ENCODE results near the gene PTCH1.

The PTCH1 gene

DNA sequence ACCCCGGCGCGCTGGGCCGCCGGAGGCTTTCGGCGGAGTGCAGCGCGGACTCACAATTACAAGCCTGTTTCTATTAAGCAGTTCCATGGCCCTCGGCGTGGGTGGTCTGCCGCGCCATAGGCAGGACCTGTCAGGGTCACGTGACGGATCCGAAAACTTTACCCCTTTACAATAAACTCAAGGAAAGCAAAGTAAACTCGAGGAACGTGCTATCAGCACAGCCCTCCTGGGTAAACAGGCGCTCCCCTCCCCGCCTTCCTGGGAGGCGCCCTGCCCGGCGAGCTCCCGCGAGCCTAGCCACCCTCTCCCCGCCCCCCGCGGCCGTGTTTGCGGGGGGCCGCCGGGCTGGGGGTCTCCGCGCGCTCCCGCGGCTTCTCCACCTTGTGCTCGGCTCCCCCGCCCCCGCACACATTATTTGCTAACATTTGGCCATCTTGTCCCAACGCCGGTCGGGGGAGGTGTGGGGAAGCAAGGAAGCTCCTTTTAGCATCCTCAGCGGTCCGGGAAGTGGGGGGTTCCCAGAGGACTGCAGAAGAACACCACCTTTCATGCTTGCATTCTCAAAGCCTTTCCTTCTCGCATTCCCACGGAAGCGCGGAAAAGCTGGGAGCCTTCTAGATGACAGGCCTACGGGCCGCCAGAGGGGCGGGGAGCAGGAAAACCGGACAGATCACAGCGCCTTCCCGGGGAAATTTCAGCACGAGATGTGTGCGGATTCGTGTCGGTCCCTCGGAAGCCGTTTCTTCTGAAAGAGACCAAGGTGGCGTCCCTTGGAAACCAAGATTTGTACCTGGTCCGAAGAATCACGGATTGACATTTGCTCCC lies at the start of gene PTCH1:
TSS of gene PTCH1 (minus strand) at position 238 of the 825 bp plus-strand sequence.
- DNase-seq (ENCODE audit: low read depth), result no peak

DNA sequence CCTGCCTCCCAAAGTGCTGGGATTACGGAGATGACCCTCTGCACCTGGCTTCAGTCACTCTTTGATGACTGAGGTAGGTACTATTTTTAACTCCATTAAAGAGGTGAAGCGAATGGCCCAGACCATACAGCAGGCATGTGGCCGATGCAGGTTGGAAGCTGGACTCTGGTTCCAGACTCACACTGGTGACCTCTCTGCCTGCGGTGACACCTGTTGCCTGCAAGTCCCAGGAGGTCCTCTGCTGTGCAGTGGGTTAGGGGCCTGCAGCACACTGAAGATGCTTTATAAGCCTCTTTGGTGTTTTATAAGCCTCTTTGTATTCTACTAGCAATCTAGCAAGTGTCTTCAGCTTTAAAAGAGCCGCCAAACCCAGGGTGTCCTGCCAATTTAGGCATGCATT lies 49.2 kb upstream of the PTCH1 start:
- no peak for DNase-seq (ENCODE audit: low read depth)

DNA sequence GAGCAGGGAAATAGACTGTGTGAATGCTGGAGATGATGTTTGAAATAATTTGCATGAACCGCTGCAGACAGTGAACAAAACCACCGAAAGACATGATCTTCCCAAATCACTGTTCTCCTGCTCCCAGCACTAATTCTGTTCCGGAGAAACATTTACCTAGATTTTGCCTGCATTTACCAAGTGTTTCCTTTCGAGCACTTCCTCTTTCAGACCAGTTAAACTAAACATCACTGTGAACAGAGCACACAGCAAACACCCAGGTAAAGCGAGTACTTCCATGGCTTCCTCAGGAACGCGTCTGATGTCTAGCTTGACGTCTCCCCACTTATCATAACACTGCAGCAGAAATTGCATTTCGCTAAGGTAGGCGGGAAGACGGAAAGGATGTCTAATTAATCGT lies 45.1 kb upstream of the PTCH1 start:
- no peak for DNase-seq (ENCODE audit: low read depth)

DNA sequence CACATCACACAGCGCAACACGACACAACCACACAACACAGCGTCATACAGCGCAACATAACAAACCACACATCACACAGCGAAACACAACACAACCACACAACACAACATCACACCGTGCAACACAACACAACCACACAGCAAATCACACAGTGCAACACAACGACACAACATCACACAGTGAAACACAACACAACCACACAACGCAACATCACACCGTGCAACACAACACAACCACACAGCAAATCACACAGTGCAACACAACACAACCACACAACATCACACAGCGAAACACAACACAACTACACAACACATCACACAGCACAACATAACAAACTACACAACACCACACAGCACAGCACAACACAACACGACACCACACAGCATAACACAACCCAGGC lies 40.4 kb upstream of the PTCH1 start:
- DNase-seq (ENCODE audit: low read depth), result no peak

DNA sequence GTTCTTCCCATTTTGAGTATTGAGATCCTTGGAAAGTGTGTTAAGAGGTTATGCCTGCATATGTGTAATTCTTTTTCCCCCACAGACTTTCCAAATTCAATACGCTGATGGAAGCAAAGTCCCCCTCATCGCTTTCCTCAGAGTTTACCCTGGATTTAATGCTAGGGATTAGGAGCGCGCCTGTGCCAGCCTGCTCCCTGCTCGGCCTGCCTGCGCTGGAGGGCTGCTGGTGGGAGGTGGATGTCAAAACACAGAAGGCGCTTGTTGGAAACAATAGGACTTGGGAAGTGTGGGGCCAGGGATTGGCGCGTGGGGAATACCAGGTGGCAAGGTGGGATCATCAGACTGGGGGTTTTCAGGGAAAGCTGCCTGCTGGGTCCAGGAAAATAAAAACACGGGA lies 39.8 kb upstream of the PTCH1 start:
- DNase-seq (ENCODE audit: low read depth), result no peak

DNA sequence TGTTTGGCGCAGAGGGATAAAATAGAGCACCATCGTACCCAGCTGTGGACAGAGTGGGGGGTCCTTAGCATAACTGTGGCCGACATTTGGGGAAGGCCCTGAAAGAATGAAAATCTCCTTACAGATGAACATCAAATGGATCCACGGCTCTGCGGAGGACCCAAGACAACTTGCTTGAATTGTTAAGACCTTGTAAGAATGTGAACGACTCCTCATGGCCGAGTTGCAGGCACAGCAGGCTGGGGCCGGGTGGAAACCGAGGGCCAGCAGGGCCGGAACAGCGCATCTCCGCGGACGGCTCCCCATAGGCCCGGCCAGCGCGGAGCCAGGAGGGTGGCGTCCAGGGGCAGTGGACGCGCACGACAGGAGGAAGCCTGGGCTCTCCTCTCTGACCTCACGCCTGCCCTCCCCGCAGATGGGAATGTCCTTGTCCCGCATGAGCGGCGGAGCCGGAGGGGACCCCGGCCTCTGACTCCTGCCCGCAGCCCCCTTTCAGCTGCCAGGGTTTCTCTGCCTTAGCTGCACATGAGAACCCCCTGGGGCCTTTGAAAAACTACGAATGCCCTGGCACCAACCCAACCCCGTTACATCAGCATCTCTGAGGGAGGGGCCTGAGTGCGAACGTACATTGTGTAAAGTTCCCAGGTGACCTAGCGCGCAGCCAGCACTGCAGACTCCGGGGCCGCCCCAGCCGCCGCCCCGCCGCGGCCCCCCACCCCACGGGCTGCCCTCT lies 36.2 kb upstream of the PTCH1 start:
- DNase-seq (ENCODE audit: low read depth), result no peak

DNA sequence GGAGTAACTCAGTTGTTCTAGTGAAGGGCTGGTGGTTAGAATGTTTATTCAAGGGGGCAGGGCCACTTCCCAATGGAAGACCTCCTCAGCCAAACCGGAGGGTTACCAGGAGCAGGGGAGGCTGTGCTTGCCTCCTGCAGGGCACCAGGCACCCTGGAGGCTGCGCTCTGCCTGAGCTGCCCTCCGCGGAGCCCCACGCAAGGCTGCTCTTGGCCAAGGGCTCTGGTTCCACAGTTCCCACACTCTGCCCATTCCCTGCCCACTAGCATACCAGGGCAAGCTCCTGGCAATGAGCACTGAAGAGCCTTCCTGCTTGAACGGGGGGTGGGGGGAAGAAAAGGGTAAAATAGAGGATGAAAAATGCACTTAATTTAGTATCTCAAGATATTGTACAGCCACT lies 35.5 kb upstream of the PTCH1 start:
- no peak for DNase-seq (ENCODE audit: low read depth)

DNA sequence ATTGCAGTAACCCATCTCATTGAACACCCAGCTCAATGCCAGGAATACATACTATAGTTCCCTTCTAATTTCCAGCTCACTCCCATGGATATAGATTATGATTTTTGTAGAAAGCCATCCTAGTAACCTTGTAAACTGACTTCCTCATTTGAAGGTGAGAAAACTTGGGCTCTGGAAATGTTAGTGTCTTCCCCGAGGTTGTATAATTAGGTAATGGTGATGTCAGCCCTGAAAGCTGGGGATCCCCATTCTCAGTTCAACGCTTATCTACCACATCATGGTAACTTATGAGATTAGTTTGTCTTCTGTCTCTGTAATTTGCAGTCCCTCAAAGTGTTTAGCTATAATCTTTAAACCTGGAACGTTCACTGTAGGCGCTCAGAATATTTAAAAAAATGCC lies 34.6 kb upstream of the PTCH1 start:
- no peak for DNase-seq (ENCODE audit: low read depth)

DNA sequence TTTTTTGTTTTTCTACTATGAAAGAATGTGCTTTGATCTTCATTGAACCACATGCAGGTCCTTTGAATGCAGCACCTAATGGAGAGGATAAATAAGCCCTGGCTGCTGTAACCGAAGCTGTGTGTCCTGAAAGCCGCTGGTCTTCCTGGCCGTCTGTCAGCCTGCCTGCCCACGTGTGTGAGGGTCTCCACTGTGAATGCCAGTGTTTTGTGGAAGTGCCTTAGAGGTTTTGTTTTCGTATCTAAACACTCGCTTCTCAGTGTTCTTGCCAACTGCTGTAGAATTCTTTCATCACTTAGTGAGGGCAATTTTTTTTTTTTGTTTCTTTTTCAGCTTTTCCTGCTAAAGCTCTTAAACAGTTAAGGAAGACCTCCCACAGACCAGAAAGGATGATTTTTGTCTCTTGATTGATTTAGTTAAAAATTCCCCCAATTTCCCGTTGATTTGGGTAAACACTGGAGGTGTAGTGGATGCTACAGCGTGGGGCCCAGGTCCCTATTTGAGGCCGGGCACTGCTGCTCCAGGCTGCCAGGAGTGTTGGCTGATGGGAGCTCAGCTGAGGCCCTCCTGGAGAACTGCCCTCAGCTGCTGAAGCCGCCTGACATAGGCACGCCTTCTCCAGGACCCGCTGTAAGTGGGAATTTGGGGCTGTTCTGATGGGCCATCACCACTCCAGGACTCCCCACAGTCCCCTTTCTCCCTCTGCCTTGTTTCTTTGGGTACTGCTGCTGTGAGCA lies 29.2 kb upstream of the PTCH1 start:
- no peak for DNase-seq (ENCODE audit: low read depth)

DNA sequence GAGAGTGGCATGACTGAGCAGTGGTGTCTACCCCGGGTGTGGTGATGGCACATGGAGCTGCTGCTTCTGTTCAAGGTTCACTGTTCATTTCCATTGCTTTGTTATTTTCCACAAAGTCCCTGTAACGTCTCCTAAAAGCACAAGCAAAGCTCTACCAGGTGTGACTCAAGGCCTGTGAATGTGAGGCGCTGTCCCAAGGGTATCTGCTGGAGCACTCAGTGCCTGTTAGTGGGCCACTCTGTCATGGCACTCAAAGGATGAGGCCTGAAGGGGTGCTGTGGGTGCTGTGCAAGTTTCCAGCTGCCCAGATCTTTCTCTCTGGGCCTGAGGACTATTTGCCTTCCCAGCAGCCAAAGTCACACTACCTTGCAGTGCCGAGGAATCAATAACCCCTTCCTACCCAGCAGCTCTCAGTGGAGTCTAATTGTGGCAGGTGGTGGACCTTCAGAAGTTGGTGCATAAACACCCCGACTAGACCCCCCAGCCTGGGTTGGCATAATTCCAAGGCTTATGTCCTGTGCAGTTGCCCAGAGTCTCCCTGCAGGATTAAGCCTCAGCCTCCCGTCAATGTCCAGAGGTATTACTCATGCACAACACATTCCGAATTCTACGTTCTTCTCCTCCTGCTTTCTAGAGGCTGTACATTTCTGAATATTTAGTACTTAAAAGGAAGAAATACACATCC lies 17.4 kb upstream of the PTCH1 start:
- DNase-seq (ENCODE audit: low read depth), result no peak

DNA sequence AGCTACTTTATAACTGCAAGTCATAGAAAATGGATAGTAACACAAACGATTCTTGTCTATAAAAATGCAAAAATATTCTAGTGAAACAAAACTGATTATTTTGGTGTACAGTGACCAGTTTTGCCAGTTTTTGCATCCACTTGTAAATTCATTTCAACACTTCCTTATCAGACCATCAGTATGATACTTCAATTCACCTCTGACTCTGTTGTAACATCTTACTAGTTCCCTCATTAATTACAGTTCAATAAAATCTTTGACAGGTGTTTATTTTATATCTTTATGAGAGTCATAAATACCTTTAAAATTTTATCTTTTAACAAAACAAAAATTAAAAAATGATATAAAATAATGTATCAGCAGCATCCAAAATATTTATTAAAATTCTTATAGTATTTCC lies 13.1 kb upstream of the PTCH1 start:
- DNase-seq (ENCODE audit: low read depth), result no peak

DNA sequence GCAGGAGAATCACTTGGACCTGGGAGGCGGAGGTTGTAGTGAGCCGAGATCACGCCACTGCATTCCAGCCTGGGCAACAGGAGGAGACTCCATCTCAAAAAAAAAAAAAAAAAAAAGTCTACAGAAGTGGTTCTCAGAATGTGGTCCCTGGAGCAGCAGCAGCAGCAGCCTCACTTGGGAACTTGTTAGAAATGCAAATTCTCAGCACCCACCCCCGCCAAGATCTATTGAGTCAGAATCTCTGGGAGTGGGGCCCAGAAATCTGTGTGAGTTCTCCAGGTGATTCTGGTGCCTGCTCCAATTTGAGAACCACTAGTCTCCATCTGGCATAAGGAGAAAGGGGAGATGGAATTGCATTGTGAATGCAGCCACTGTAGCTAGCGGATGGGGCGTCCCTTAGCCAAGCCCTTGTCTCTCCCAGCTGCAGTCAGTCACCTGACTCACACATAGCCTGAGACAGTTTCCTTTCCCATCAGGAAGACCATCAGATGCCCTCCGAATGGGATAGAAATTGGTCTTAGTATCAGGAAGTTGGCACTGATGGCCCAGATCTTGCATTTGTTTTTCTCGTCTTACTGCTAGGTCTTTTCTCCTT lies 12.2 kb upstream of the PTCH1 start:
- no peak for DNase-seq (ENCODE audit: low read depth)

DNA sequence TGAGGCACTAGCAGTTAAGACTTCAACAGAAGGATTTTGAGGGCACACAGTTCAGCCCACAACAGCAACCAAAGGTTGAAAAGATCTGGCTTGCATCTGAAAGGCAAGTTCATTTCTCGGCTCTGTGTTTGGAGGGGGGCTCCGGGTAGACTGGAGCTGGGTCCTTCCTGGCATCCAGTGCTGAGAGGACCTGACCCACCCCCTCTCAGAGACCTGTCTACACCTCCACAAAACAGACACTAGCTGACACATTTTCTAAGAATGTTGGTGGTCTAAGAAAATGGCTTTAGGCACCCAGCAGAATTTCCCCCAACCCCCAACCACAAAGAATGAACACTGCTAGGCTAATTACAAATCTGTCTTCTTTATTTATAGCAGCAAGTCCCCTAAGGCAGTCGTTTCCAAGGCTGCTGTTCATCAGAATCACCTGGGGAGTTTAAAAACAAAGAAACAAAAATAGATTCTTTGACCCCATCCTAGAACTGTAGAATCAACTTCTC lies 6.2 kb upstream of the PTCH1 start:
- no peak for DNase-seq (ENCODE audit: low read depth)

DNA sequence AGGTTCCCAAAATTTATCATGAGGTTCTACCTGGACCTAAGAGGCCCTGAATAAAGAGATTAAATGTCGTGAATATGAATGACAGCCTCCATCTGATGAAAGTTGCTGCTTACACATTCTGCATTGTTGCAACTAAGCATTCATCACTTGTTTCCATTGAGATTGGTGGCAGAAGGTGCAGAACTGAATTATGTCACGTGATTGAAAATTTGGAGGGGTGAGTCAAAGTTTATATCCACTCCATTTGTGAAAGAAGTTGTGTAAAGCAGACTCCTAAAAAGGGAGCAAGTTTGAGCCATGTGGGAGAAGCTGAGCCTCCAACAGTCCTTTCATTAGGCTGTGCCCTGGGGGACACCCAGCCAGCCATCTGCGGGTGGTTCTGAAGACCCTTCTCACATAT lies 4.9 kb upstream of the PTCH1 start:
- DNase-seq (ENCODE audit: low read depth), result no peak

DNA sequence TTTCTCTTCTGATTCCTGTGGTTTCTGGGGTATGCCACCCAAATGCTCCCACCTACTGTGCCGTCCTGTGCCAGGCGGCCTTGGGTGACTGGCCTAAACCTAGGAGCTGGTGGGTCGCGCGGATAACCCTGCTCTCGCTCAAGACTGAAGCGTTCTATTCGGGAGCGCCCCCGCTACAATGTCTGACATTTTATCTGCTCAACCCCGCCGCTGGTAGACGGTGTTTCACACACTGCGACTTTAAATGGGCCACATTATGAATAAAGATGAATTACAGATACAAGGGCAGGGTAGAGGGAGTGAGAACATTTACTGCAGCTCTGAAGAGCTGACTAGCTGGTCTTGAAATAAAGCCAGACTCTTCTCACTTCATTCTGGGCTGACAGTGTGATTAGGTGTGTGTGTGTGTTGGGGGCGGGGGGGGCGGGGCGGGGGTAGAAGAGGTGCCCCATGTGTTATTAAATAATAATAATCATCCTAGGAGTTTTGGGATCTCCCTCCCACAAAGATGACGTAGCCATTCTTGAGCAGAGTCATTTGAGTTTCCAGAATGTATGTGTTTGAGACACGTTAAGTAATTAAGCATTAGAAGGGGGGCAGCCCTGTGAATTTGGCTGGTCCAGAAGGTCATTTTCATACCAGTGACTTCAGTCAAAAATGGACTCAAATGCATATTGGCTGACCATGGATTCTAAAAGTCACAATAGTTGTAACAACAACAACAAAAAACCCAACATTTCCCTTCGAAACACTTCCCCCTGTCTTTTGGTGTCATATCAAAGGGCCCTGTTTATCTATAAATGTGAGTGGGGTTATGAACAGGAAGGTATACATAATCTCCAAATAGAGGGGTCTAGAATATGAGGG lies 1.0 kb upstream of the PTCH1 start:
- DNase-seq (ENCODE audit: low read depth), result no peak

DNA sequence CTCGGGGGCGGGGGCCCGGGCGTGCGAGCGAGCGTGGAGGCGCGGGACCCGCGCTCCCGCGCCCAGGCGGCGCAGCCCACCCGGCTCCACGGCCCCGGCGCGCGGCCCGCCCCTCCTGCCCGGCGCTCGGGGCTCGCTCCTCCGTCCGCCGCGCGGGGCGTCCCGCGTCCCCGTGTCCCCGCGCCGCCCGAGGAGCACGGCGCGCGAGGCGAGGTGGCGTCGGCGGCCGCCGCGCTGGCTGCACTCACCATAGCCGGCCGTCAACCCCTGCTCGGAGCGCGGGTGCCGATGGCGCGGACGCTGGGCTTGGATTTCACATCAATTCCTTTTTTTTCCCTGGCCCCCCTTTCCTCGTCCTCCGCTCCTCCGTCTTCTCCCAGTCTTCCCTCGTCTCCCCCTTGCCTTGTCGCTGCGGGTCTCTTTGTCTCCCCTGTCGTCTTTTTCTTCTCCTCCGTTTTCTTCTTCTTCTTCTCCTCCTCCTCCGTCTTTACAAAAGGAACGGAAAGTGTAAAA lies 494 bp downstream of the PTCH1 start:
- DNase-seq (ENCODE audit: low read depth), result no peak

DNA sequence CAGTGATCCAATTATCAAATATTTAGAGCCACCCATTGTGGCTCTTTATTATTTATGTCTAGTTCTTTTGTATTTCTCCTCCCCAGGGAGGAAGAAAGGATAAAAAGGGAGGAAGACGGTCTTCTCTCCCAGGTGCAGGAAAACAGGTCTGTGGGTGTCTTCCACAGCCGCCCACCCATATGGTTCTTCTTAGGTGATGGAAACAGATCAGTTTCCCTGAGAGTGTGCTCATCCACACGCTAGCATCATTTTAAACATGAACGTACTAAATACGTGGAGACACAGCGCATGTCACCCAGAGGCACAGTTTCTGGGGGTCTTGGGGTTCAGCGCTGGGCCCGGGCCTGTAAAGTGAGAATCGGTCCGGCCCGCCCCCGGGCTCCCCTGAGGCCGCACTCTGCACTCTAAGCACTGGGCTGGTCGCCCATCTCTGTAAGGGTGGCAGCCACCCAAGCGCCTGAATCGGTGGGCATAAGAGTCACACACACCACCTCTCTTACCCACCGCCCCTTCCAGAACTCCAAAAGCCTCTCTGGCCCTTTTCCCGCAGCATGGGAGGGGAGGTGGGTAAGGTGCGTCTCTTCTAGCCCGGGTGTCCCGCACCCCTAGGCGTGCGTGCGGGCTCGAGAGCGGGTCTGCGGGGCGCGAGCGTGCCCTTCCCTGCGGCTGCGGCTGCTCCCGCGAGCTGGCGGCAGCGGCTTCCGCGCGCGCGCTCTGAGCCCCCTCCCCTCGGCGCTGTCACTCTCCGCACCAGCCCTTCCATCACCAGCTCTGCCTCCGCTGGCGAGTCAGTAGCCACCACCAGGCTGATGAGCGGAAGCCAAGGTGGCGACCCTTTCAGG lies 1.3 kb downstream of the PTCH1 start:
- no peak for DNase-seq (ENCODE audit: low read depth)

DNA sequence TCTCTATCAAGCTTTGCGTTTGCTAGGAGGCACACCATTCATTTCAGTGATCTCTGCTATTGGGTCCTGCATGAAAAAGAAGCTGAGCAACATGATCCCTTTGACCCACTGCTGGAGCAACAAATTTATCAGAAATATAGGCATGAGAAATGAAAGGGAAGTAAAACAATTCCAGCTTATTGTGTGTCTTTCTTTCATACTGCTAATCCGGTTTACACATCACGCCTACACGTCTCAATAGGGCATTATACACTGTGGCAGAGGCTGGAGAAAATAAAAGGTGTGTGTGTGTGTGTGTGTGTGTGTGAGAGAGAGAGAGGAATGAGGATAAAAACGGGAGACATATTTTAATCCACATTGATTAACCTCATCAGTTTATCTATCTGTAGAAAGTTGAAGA lies 2.4 kb downstream of the PTCH1 start:
- no peak for DNase-seq (ENCODE audit: low read depth)

DNA sequence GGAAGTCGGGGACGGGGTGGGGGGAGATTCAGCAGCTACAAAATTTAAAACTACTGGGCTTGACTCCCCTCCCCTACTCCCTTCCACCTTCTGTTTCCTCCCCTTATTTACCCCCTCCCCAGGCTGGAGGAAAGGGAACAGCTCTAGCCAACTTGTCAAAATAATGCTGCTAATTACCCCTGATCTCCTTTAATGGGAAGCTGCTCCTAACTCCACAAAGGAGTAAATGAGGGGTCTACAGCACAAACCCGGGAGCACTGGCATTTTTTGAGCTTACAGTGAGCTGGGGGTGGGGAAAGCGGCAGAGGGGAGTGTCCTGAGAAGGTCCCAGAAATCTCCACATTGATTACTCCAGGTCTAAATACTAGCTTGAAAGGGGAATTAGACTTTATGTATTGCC lies 3.1 kb downstream of the PTCH1 start:
- no peak for DNase-seq (ENCODE audit: low read depth)

DNA sequence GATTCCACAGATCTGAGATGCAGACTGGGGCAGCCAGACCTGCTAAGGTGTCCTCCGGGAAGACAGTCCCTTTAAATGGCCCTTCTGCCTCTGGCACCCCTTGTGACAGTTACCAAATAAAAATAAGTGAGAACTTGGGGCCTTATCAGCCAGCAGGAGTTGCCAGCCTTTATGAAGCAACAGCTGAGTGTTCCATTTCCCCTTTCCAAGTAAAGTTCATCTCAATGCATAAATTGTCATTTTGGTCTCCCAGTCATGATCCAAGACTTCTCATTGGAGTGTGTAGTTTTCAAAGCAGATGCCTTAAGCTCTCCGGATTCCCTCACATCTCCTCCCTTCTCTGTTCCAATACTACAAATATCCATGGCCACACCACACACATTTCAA lies 4.1 kb downstream of the PTCH1 start:
- DNase-seq (ENCODE audit: low read depth), result no peak
